IPS-18a (cell line): ENCODE measurements around the gene ZNF366.

ENCODE experiments used
- H3K27ac ChIP-seq: one replicate; pipeline ENCODE4 v1.5.1; 2013; ENCODE audit warnings: low read length
- H3K27me3 ChIP-seq: one replicate; pipeline ENCODE4 v1.6.1; 2013; ENCODE audit warnings: mild to moderate bottlenecking, low read length; ENCODE audit not compliant: control insufficient read depth, insufficient read depth
- H3K36me3 ChIP-seq: one replicate; pipeline ENCODE4 v1.6.1; 2013; ENCODE audit warnings: low read depth, low read length; ENCODE audit not compliant: control insufficient read depth
- H3K4me1 ChIP-seq: one replicate; pipeline ENCODE4 v1.6.1; 2013; ENCODE audit warnings: low read depth, low read length; ENCODE audit not compliant: control insufficient read depth
- H3K4me3 ChIP-seq: one replicate; pipeline ENCODE4 v1.5.1; 2013; ENCODE audit warnings: low read length
- H3K9ac ChIP-seq: one replicate; pipeline ENCODE4 v1.6.1; 2013; ENCODE audit warnings: mild to moderate bottlenecking, low read length, moderate library complexity
- H3K9me3 ChIP-seq: one replicate; pipeline ENCODE4 v1.6.1; 2013; ENCODE audit warnings: low read depth, low read length; ENCODE audit not compliant: control insufficient read depth

The ZNF366 gene

DNA sequence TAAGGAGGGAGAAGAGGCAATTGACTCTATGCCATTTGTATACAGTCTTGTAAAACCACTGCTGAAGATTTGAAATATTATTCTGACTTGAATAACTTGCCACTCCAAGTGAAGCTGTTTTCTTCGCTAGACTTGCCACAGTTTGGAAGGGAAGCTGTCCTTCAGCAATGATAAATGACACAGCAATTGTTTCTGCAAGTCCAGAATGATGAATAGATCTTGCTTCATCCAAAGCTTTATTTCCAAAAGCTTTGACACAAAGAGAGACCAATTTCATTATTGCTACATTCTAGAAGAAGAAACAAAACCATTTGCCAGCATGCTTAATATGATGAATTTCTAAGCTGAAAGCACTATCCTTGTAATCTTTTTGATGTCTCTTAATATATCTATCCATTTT lies 73.7 kb downstream of the ZNF366 start:
- Histone ChIP-seq H3K4me3 (no peak overlapping the region), H3K9ac (no peak overlapping the region), H3K4me1 (no peaks in the 10 kb centered on the region), H3K9me3 (no peaks in the 10 kb centered on the region), H3K27ac (no peak overlapping the region), H3K36me3 (no peaks in the 10 kb centered on the region), H3K27me3 (no peaks in the 10 kb centered on the region)

DNA sequence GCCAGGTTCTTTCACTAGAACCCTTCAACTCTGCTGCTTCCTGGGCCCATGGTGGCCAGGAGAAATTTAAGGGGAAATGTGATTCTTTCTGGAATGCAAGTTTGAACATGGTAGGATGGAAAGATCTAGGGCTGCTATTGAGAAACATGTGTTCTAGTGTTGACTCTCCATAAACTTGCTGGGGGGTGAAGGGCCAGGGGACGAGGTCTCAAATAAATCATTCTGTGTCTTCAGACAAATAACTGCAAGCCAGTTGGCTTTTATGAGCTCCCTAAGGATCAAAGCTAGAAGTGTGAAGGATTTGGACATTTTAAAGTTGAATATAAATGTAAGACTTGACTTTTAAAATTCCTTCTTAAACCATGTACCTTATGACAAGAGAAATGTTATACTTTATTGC lies 78.5 kb downstream of the ZNF366 start:
- H3K36me3 ChIP-seq = no peaks in the 10 kb centered on the region
- no peaks in the 10 kb centered on the region for H3K27me3 ChIP-seq
- H3K27ac ChIP-seq = no peak overlapping the region

DNA sequence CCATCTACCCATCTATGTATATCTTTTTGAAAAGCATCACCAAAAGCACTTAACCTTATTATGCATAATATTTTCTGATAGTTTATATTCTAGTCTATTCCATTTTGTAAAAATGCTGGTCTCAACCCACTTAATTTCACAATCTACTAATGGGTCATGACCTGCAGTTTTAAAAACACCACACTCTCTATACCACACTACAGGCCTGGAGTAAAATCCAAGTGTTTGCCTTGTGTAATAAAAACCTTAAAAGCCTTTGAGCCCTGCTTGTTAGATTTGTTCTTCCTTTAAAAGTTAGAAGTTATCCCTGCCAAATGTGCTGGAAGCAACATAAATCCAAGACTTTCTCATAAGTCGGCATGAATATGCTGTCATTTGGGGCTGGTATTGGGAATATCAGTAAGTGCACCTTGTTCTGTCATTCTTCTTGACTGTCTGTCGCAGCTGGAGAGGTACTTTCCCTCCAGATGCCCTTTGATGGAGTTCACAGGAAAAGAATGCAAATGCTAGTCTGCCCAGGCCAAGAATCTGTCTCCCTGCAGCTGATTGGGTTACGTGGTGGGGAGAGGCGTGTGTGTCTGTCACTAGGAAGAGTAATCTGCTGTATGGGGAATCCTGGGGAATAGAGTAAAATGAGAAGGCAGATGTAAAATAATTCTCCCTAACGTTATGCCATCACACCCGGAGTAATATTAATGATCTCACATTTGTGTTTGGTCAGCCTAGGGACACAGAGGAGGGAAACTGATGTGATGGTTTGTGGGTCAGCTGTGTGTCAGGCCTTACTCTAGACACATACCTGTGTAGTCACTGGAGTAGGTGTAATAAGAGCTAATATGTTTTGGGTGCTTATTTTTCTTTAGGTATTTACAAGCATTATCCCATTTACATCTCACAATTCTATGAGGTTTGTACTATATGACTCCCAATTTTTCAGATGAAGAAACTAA lies 79.4 kb downstream of the ZNF366 start:
- H3K4me1 ChIP-seq = peaks cover 11% of the 10 kb centered on the region
- no peaks in the 10 kb centered on the region for H3K36me3 ChIP-seq
- H3K9ac ChIP-seq = no peak overlapping the region
- H3K27me3 ChIP-seq = no peaks in the 10 kb centered on the region
- H3K4me3 ChIP-seq = no peak overlapping the region
- no peaks in the 10 kb centered on the region for H3K9me3 ChIP-seq
- no peak overlapping the region for H3K27ac ChIP-seq

More for the DNA sequence above, 78.5 kb downstream of the ZNF366 start:
- Histone ChIP-seq H3K9ac (no peak overlapping the region), H3K4me1 (peaks cover 11% of the 10 kb centered on the region), H3K9me3 (no peaks in the 10 kb centered on the region), H3K4me3 (no peak overlapping the region)

DNA sequence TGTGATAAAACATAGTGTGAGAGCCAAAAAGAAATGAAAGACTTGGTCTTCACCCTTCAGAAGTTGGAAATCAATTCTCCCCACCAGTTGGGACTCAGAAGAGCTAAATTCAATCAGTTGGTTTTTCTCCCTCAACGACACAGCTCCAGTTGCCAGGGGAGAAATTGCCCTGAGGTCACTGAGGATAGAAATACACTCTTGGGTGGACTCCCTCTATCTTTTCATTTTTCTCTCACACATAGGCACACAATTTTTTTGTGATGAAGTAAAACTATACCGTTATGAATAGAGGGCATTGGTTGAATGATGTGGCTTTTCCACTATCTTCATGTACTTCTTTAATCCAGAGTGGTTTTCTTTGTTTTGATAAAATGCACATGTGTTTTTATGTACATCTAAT lies 80.2 kb downstream of the ZNF366 start:
- H3K9ac ChIP-seq = no peak overlapping the region
- H3K27me3 ChIP-seq = no peaks in the 10 kb centered on the region
- no peaks in the 10 kb centered on the region for H3K9me3 ChIP-seq
- no peak overlapping the region for H3K27ac ChIP-seq
- peaks cover 11% of the 10 kb centered on the region for H3K4me1 ChIP-seq
- no peak overlapping the region for H3K4me3 ChIP-seq
- no peaks in the 10 kb centered on the region for H3K36me3 ChIP-seq

DNA sequence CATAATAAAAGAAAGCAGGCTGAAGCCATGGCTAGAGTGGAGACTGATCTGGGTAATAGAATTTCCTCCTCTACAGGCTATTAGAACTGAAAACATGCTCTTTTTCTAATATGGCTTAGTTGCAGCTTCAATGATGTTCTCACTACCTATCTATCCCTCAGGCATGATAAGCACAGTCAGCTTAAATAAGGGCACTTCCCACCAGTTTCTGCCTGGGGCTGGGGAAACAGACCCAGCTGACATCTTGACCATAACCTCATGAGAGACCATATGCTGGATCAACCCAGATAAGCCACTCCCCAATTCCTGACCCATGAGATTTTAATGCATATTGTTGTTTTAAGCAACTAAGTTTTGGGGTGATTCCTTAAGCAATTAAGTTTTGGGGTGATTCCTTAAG lies 81.2 kb downstream of the ZNF366 start:
- Histone ChIP-seq H3K9ac (no peak overlapping the region), H3K4me1 (peaks cover 11% of the 10 kb centered on the region), H3K27me3 (no peaks in the 10 kb centered on the region), H3K27ac (no peak overlapping the region), H3K36me3 (no peaks in the 10 kb centered on the region), H3K9me3 (no peaks in the 10 kb centered on the region), H3K4me3 (no peak overlapping the region)

DNA sequence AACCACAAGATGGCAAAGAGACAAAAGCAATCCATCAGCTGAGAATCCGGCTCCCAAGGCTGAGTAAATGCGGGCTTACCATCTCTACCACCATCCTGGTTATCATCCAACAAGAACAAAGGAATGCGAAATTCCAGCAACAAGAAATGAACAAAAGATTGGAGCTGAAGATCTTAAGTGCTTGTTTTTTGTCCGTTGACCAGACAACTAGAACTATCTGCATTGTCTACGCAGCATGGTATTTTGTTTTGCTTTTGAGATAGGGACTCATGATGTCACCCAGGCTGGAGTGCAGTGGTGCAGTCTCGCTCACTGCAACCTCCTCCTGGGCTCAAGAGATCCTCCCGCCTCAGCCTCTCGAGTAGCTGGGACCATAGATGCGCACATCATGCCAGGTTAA lies 88.9 kb downstream of the ZNF366 start:
- no peak overlapping the region for H3K9ac ChIP-seq
- H3K4me3 ChIP-seq = no peak overlapping the region
- no peak overlapping the region for H3K27ac ChIP-seq
- H3K9me3 ChIP-seq = no peaks in the 10 kb centered on the region
- H3K4me1 ChIP-seq = no peaks in the 10 kb centered on the region
- H3K27me3 ChIP-seq = no peaks in the 10 kb centered on the region
- no peaks in the 10 kb centered on the region for H3K36me3 ChIP-seq

DNA sequence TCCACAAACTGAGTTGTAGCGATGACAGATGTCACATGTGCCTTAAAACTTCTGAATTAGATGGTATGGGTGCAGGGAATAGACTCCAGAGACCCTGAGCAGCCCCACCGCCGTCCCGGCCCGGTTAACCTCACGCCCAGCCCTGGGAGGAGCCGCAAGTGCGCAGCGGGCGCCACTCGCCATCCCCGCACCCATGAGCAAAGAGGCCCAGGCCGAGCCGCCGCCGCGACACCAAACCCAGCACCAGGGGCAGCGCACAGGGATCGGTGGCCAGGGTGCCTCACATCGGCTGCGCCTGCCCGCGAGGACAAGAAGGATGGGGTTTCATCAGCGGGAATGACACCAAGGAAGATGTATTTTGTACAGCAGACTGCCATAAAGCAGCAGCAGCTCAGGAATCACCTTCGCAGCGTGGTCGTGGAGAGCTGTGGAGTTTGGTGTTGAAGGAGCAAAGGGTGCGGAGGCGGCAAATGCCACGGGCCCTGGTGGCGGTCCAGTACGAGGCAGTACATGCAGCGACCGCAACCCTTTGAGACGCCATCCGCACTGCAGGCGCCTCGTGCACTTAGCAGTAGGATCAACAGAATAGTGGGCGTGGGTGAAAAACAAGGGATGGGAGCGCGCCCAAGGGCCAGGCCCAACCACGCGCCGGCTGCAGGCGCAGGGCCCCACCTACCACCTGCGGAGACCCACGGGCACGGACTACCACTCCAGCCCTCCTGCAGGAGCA lies 89.7 kb downstream of the ZNF366 start:
- Histone ChIP-seq H3K36me3 (no peaks in the 10 kb centered on the region), H3K4me1 (no peaks in the 10 kb centered on the region), H3K9ac (no peak overlapping the region), H3K27ac (no peak overlapping the region), H3K9me3 (no peaks in the 10 kb centered on the region), H3K4me3 (no peak overlapping the region), H3K27me3 (no peaks in the 10 kb centered on the region)

DNA sequence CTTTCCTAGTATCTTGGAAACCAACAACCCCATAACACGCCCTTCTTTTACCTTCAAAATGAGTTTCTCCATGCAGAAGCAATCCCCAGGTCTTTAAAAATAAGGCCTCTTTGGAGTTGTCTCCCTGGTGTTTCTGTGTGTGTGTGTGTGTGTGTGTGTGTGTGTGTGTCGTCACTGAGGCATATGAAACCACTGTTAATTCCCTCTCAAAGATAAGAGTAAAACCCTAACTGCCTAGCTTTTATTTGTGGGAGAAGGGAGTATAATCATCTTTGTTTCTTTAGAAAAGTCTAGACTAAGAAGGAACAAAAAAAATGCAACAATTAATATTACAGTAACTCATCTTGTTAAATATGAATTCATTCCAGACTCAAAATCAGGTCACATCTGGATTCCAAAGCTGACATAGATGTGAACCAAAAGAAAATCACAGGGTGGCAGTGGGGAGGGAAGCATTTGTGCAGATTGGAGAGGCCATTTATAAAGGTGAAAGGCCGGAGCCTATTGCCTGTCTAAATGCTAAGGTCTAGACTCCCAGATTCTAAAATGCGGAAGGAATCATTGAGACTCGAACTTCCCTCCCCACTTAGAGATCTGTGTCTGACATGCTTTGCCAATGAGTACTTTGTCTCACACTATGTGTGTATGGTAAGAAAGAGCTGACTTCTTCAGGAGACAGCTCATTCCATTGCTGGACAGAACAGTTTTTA lies 91.4 kb downstream of the ZNF366 start:
- no peaks in the 10 kb centered on the region for H3K36me3 ChIP-seq
- H3K27ac ChIP-seq = no peak overlapping the region
- no peaks in the 10 kb centered on the region for H3K9me3 ChIP-seq
- H3K4me1 ChIP-seq = no peaks in the 10 kb centered on the region
- no peaks in the 10 kb centered on the region for H3K27me3 ChIP-seq
- no peak overlapping the region for H3K9ac ChIP-seq
- no peak overlapping the region for H3K4me3 ChIP-seq

DNA sequence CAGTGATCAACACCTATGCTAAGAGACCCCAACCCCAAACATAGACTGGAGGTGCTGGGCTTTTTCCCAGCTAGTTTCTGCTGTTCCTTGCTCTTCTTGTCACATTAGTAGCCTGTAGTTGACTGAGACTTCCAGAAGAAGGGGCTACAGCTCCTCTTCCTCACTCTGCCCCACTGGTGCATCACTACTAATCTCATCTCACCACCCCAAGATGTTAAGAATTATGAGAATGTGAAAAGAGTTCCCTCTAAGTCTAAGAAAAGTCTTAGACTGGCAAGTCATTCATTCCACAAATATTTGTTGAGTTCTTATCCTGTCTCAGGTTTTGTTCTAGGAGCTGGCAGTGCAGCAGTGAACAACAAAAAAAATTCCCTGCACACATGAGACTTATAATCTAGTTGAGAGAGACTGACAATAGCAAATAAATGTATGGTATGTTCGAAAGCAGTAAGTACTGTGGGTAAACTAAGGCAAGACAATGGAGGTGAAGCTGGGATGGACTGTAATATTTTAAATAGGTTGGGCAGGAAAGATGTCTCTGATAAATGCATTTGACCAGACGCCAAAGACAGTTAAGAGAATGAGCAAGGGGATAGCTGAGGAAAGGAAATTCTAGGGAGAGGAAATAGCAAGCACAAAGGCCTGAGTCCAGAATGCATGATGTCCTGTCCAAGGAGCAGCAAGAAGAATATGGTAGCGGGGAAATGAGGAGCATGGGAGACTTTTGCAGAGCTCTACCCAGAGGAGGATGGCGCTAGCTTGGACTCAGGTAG lies 94.7 kb downstream of the ZNF366 start:
- no peaks in the 10 kb centered on the region for H3K36me3 ChIP-seq
- H3K4me3 ChIP-seq = no peak overlapping the region
- no peak overlapping the region for H3K27ac ChIP-seq
- no peaks in the 10 kb centered on the region for H3K4me1 ChIP-seq
- H3K9ac ChIP-seq = no peak overlapping the region
- H3K27me3 ChIP-seq = no peaks in the 10 kb centered on the region
- no peaks in the 10 kb centered on the region for H3K9me3 ChIP-seq

DNA sequence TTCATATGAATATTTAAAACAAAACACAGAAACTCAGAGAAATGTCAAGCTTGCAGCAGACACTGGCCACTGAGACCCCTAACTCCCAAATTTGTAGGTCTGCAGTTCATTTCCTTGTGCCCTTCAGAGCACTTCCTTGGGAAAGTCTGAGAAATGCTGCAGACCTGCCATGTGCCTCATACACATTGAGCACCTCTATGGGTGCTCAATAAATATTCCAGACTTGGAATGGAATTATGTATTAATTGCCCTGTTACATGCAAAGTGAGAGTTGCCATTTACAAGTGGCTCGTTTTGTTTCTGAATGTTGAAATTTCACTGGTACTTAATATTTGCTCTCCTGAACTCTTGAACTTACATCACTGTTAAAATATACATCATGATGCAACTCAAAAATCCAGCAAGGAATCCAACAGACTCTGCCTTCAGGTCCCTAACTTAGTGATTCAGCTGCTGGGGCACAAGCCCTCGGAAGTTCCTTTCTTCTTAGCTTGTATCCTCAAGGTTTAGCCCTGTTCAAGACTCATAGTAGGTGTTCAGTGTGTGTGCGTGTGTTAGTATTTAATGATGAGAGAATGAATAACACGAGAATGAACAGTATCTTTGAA lies 96.4 kb downstream of the ZNF366 start:
- no peaks in the 10 kb centered on the region for H3K4me1 ChIP-seq
- H3K27ac ChIP-seq = no peak overlapping the region
- H3K9me3 ChIP-seq = no peaks in the 10 kb centered on the region
- no peaks in the 10 kb centered on the region for H3K27me3 ChIP-seq
- H3K9ac ChIP-seq = no peak overlapping the region
- no peaks in the 10 kb centered on the region for H3K36me3 ChIP-seq
- no peak overlapping the region for H3K4me3 ChIP-seq
